NCI-H446 (cell line): ENCODE measurements around the gene VSTM2L.
A peak's percentile ranks its signal among the peaks of the same experiment; 100 is the strongest.
"Not testable (repeated sequence)": the region's sequence is repeated elsewhere in the genome, so short reads cannot be mapped to it uniquely, and the experiment has no call there.

Source experiments
- DNase-seq, 2 experiments: peaks; one replicate each; lab custom pipeline; 2025; lab: John Stamatoyannopoulos, UW

VSTM2L gene

DNA sequence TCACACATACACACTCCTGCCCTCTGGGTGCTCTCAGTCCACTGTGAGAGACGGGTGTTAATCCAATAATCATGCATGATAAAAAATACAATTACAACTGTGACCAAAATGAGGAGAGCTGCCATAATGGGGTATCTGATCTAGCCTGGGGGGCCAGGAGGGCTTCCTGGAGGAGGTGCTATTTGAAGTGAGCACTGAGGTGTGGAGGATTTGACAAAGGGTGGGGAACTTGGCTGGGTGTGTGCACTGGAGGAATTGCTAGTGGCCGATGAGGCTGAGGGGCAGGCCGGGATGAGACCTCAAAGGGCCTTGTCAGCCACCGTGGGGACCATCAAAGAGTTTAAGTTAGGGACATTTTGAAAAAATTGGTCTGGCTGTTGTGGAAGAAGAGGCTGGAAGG is 34.8 kb downstream of the VSTM2L start:
- DNase-seq, result no peak

DNA sequence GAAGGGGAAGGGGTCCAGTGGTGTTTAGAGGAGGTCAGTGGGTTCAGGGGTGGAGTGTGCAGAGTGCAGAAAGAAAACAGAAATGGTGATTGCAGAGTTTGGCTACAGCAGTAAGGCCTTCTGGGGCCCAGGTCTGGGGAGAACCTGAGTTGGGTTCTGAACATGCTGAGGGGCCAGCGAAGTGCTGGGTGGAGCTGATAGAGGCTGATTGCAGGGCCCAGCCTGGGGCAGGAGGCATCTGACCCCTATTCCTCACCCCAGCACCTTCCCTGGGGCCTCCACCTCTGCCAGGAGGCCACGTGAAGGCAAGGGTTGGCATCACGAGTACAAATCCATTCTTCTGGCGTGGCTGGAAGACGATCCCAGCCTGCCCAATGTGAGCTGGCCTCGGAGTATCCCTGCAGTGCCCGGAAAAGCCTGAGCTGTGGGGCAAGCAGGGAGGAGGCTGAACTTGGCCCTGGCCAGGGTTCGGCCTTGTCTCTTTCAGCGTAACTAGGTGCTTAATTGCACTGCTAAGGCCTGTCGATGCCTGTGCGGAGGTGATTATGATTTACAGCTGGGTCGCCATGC is 35.3 kb downstream of the VSTM2L start:
- no peak for DNase-seq

DNA sequence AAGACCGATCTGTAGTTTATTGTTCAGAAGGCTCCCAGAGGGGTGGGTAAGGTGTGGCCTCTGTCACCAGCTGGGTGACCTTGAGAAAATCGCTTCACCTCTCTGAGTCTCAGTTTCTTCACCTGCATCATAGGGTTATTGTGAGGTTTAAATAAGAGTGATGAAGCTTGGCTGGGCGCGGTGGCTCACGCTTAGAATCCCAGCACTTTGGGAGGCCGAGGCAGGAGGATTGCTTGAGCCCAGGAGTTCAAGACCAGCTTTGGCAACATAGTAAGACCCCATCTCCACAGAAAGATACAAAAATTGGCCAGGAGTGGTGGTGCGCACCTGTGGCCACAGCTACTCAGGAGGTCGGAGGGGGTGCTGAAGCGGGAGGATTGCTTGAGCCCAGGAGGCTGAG is 36.0 kb downstream of the VSTM2L start:
- no peak for DNase-seq

DNA sequence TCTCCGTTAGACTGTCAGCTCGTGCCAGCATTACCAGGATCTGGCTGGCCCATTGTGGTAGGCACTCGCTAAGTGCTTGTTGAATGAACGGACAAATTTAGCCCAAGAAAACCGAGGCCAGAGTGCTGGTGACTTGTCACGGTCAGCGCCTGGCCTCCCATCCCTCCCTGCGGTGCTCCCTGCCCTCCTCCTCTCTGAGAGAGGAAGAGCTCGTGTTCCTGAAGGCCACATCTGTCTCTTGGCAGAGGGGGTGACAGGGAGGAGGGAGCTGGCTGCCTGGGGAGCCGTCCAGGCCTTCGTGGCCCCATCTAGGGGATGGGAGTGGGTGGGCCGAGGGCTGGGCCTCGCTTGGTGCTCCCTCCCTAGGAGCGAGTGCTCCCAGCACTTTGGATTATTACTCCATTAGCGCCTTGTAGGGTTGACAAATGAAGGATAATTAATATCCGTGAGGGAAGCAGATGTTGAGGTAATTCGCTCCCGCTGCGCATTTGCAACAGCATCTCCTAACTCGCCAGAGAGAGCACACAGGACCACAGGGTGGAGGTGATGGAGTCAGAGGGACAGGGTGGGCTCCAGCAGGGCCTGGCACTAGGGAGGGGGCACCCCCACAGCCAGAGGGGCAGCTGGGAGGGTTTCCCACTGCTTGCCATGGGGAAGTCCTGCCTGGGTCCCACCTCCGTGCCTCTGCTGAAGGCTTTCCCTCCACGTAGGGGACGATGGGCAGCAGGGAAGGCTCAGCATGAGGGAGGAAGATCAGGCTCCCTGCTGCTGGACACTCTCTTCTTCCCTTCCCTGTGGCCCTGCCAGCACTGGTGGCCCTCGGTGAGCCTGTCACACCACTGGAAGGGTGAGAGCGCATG is 37.0 kb downstream of the VSTM2L start:
- DNase-seq, result no peak

DNA sequence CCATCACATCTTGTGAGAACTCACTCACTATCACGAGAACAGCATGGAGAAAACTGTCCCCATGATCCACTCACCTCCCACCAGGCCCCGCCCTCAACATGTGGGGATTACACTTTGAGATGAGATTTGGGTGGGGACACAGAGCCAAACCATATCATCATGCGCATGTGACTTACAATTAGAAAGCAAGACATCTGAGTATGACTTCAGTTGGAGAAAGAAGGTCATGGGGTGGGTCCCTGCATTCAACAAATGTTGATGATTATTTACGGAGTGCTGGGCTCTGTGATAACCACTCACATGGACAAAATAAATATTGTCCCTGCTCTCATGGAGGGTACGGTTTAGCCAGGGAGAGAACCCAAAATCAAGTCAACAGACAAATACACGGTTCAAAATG is 37.9 kb downstream of the VSTM2L start:
- DNase-seq, result no peak

DNA sequence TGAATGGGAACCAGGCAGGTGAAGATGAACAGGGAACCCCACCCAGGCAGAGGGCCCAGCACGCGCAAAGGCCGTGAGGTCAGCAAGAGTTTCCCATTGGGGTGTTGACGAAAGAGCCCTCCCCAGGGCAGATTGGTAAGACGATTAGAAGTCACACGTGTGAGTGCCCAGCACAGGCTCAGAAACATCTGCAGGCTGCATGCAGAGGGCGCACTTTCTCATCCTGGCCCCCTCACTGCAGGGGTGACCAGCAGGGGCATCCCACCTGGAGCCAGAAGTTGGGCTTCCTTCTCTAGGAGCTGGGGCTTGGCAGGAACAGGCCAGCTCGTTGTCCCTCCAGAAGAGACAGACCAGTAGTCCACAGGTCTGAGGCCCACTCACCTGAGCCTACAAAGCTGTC is 38.4 kb downstream of the VSTM2L start:
- DNase-seq, result no peak

DNA sequence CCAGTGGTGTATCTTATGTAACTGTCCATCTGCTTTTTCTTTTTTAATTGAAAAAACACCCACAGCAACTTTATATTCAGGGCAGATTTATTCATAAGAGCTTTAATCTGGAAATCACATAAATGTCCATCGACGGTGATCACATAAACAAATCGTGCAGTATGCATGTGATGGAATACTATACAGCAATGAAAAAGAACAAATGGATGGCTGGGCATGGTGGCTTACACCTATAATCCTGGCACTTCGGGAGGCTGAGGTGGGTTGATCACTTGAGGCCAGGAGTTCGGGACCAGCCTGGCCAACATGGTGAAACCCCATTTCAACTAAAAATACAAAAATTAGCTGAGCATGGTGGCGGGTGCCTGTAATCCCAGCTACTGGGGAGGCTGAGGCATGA is 39.1 kb downstream of the VSTM2L start:
- no peak for DNase-seq

DNA sequence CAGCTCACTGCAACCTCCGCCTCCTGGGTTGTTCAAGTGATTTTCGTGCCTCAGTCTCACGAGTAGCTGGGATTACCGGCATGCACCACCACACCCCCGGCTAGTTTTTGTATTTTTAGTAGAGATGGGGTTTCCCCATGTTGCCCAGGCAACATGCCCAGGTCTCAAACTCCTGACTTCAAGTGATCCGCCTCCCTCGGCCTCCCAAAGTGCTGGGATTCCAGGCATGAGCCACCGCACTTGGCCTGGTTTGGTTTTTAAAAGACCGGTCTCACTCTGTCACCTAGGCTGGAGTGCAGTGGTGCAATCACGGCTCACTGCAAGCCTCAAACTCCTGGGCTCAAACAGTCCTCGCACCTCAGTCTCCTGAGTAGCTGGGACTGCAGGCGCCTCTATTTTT is 40.1 kb downstream of the VSTM2L start:
- no peak for DNase-seq

DNA sequence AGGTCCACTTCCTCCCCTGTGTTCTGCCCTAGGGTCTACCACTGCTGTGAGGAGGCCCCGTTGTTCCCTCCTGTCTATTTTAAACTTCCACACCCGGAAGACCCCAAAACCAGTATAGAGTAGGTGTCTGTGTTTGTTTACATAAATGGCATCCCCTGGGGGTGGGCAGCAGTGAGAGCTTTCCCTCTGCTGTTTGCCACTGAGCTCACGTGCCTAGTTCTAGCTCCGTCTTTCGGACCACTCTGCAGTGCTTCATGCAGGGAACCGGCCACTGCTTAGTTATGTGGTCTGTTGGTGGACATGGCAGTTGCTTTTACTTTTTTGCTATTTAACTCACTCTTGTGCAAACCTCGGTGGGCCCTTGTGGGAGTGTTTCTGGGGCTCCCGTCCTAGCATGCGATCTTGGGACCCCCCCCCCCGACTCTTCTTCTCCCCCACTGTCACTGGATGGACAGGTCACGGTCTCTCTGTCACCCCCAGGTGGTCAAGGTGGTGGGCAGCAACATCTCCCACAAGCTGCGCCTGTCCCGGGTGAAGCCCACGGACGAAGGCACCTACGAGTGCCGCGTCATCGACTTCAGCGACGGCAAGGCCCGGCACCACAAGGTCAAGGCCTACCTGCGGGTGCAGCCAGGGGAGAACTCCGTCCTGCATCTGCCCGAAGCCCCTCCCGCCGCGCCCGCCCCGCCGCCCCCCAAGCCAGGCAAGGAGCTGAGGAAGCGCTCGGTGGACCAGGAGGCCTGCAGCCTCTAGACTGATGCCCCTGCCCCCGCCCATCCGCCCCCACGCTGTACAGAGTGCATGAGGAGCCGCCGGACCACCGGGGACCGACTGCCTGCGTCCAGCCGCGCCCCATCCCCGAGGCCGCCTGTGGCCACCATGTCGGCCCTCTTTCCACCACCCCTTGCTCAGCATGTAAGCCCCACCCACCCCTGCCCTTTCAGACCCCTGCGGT is 40.9 kb downstream of the VSTM2L start:
- no peak for DNase-seq

DNA sequence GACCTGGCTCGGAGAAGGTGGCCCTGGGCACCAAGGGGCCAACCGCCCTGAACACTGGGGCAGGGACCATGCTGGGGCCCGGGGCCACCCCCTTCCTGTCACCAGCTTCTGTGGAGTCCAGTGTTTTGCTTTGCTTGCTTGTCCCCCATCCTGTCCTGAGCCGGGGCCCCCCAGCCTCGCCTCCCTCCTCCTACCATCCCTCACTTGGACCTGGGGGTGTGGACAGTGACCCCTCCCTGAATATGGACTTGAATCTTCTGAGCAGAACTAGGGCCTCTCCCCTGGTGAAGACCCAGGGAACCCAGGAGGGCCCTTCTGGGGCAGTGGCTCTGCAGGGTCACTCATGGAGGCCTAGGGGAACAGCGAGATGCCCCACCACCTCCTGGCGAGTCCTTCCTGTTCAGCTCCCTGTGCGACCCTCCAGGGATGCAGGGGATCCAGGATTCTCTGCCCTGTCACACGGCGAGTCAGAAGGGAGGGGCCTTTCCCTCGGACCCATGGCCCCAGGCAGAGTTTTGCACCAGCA is 41.6 kb downstream of the VSTM2L start:
- no peak for DNase-seq

DNA sequence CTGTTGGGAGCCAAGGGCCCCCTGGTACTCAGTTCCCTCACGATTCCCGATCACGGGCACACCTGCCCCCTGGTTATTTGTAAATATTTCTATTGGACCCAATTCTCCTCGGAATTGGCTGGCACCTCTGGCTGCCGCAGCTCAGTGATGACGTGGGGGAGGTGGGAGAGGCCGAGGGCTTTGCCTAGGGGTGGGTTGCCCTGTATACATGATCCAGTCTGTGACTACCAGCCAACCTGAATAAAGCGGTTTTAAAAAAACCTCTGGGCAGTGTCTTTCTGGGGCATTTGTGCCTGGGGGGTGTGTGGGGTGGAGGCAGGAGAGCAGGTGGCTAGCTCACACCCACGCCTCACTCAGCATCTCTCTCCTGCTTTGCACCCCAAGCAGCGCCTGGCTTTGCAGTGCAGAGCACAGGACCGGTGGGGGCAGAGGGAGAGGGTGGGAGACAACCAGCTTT is 42.2 kb downstream of the VSTM2L start:
- DNase-seq, result no peak

DNA sequence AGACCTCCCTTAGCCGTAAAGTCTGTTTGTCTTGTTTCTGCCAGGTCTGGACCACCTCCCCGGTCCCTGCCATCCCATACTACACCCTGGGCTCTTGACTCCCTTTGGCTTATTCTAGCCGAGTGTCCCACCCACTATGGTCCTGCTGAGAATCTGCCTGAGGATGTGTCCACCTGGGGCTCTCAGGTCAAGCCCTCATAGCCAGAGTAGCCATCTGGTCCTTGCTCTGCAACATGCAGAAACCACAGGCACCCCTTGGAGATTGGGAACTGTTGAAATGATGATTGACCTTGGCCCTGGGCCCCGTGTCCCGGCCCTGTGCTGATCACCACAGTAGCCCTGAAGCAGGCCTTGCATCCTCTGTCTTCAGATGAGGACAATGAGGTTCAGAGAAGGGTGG is 44.0 kb downstream of the VSTM2L start:
- no peak for DNase-seq

DNA sequence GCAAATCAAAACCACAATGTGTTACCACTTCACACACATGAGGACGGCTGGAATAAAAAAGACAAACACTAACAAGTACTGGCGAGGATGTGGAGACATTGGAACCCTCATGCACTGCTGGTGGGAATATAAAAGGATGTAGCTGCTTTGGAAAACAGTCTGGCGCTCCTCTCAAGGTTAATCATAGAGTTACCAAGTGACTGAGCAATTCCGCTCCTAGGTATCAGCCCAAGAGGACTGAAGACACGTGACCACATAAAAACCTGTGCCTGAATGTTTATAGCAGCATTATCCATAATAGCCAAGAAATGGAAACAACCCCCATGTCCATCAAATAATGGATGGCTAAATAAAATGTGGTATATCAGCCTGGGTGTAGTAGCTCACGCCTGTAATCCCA is 45.0 kb downstream of the VSTM2L start:
- no peak for DNase-seq

DNA sequence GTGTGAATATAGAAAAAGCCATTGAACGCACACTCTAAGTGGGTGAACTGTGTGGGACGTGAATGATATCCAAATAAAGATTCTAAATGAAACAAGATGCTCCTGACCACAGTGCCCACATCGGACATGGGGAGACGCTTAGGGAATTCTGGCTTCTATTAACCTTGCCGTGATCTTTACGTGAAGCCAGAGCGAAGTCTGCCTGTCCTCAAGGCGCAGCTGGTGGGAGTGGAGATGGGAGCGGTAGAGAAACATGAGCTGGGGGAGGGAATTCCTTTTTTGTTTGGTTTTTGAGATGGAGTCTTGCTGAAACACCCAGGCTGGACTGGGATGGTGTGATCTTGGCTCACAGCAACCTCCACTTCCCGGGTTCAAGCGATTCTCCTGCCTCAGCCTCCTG is 46.0 kb downstream of the VSTM2L start:
- DNase-seq, result no peak

DNA sequence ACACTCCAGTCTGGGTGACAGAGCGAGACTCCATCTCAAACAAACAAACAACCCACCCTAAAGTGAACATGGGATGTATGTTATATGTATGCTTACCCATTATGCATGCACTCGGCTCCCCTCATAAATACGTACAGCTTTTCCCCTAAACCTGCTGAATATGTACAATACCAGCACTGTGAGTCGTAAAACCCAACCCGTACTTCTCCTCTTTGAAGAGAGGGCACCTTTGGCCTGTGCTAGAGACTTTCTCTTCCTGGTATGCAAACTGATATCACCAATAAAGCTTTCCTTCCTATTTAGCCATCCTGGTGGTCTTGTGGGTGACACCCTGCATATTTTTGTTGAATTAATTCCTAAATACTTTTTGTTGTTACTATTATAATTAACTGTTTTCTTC is 51.3 kb downstream of the VSTM2L start:
- no peak for DNase-seq

DNA sequence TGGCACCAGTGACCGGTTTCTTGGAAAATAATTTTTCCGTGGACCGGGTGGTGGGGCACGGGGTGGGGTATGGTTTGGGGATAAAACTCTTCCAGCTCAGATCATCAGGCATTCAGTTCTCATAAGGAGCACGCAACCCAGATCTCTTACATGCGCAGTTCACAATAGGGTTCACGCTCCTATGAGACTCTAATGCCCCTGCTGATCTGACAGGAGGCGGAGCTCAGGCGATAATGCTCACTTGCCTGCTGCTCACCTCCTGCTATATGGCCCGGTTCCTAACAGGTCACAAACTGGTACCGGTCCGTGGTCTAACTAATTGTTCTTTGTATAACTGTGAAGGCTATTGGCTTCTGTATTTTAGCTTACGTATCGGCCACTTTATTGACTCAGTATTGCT is 51.7 kb downstream of the VSTM2L start:
- no peak for DNase-seq

DNA sequence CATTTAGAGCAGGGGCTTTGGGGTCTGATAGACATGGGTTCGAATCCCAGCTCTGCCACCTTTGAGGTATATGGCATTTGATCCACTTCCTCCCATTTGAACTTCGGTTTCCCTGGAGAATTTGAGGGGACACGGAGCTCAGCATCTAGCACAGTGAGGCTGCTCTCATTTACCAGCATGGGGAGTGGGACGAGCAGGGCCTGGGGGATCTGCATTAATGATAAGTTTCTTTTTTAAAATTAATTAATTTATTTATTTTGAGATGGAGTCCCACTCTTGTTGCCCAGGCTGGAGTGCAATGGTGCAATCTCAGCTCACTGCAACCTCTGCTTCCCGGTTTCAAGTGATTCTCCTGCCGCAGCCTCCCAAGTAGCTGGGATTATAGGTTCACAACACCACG is 52.6 kb downstream of the VSTM2L start:
- DNase-seq, result no peak

DNA sequence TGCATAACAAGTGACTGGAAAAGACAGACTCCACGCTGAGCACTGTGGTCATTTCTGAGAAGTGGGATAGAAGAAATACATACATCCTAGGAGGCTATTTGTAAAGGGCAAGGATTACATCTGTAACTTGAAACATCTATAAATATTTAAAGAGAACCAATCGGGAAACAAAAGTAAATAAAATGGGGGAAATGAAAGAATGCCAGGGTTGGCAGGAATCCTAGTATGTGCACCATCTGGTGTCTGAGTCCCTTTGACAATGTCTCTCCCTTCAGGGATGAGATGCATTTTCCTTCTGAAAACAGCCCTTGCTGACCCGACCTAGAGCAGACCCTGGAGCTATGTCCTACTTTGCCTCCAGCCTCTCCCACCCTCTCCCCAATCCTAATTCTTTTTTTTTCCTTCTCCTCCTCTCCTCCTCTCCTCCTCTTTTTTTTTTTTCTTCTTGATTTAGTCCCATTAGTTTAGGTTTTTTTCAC is 53.2 kb downstream of the VSTM2L start:
- DNase-seq, result peak; percentile 33 to 69

DNA sequence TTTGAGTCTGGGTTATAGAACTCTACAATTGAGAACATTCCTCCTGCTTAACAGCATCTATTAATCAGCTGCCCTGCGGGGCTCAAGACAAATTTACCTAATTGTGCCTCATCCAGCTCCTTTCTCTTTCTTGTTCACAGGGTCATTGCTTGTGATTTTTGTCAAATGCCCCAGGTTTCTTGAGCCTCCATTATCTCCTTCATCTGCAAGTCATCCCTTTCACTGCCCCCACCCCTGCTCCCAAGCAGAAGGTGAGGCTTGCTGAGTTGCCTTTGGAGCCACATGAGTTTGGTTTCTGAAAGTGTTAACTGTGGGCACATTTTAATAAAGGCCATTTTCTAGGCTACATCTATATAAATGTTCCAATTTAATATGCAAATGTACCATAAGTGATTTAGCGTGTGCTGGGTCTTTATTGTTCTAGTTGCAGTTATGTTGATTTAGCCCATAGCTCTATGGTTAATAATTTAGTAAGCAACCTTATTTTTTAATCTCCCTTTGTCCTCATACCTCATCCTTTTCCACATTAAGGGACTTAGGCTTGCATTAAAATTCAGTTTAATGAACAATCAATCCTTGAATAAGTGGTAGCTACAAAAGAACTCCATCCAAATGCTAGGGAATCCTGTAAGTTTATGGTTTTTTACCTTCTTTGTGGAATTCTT is 56.1 kb downstream of the VSTM2L start:
- no peak for DNase-seq

DNA sequence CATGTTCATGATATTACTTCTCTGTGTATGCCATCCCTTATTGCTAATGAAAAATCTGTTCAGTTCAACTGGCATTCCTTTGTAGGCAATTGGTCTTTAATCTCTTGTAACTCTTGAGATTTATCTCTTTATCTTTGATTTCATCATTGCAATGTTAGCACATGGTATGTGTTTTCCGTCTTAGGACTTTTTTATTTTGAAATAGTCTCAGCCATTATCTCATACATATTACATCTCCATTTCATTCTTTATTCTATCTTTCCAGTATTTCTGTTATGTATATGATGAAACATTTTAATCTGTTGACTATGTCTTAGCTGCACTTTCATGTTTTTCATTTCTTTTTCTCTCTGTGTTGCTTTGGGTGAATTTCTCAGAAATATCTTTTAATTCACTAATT is 58.1 kb downstream of the VSTM2L start:
- no peak for DNase-seq

DNA sequence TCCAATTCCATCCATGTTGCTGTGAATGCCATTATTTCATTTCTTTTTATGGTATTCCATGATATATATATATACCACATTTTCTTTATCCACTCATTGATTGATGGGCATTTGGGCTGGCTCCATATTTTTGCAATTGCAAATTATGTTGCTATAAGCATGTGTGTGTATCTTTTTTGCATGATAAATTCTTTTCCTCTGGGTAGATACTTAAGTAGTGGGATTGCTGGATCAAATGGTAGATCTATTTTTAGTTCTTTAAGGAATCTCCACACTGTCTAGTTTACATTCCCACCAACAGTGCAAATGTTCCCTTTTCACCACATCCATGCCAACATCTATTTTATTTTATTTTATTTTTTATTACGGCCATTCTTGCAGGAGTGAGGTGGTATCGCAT is 60.6 kb downstream of the VSTM2L start:
- not testable (repeated sequence) for DNase-seq
